Measurements from ENCODE around the gene LIPF.
"Not testable (repeated sequence)": the region's sequence is repeated elsewhere in the genome, so short reads cannot be mapped to it uniquely, and the experiment has no call there.

The LIPF gene

DNA sequence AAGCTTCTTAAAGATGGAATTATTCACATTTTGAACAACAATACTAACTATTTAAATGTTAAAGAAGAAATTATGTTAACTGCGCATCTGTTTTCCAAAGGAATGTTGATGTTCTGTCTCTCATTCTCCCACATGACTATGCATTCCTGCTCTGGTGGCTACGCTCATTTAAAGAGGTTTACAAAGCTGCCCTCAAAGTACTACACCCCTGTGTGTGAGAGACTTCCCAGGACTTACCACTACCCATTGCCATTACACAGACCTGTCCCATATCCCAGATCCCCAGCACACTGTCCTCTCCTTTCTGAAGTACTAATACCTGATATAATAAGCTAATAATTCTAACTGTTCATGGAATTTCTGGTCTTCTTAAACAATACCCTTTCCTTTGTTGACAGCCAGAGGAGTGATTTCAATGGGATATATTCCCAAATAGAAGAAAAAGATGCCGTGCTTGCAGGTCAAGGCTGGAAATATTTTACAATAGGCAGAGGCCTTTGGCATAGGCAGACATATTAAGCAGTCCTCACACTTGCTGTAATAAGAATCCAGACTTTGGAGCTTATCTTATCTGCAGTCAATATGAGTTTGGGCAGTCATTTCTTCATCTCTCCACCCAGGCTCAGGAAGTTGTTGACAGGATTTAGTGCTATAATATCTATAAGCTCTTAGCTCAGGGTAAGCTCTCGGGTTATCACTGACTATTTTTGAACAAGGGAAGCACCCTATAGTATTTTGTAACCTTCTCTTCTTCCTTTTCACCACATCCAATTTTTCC is 12.2 kb downstream of the LIPF start:
- no peak for DNase-seq (ENCODE audit: low spot score)

DNA sequence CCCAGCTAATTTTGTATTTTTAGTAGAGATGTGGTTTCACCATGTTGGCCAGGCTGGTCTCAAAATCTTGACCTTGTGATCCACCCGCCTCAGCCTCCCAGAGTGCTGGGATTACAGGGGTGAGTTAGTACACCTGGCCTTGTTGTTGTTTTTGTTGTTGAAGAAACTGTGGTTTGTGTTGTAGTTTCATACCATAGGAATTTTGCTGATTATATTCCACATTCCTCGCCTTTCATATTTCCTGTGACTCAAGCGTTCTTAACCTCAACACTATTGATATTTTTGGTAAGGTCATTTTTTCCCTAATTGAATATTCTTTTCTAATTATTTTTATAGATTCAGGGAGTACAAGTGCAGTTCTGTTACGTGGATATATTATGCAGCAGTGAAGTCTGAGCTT is 16.7 kb downstream of the LIPF start:
- DNase-seq (ENCODE audit: low spot score): no peak

DNA sequence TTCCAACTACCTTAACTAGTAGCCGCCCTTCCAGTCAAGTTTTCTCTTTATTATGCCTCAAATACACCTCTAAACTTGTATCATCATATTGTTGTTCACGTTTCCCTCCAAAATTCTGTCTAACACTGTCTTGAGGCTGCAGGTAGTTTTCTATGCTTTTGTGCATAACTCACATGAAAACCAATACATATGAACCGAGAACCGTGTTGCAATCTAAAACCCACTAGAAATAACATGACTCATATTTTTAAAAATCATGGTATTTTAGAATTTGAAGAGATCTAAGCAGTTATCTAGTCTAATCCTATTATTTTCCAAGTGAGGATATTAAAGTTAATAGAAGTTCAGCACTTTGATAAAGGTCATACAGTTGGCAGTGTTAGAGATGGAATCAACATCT is 18.2 kb downstream of the LIPF start:
- no peak for DNase-seq (ENCODE audit: low spot score)

DNA sequence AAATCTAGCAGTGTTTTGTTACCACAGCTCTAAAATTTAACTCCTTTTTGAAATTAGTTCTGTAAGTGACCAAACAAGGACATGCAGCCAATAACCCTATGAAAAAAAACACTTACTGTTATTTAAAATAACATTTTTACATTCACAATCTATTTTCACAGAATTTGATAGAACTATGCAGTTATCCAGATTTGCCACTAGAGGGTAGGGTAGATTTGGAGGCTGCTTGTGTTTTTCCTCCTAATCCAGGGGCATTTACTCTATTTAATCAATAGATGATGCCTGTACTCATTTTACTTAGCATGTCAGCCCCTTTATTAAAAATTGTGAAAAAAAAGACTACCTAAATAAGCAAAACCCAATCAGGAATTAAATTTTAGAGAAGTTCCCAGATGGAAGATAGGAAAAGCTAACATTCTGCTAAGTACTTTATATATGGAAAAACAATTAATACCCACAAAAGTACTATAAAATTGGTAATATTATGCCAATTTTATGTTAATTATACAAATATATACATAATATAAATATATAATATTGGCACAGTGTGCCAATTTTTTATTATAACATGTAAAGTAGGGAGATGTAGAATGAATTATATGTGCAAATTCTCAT is 23.7 kb downstream of the LIPF start:
- DNase-seq (ENCODE audit: low spot score): peak; percentile 42

DNA sequence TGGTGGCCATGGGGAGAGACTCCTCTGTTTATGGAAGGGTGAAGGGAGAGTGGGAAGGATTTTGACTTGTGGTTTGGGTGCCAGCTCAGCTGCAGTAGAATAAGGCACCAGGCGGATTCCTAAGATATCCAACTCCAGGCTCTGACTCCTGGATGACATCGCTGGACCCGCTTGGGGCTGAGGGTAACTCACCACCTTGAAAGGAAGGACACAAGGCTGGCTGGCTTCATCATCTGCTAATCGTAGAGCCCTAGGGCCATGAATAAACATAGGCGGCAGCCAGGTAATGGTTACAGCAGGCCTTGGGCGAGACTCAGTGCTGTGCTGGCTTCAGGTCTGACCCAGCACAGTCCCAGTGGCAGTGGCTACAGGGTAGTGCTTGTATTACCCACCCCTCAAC is 25.1 kb downstream of the LIPF start:
- DNase-seq (ENCODE audit: low spot score): no peak

DNA sequence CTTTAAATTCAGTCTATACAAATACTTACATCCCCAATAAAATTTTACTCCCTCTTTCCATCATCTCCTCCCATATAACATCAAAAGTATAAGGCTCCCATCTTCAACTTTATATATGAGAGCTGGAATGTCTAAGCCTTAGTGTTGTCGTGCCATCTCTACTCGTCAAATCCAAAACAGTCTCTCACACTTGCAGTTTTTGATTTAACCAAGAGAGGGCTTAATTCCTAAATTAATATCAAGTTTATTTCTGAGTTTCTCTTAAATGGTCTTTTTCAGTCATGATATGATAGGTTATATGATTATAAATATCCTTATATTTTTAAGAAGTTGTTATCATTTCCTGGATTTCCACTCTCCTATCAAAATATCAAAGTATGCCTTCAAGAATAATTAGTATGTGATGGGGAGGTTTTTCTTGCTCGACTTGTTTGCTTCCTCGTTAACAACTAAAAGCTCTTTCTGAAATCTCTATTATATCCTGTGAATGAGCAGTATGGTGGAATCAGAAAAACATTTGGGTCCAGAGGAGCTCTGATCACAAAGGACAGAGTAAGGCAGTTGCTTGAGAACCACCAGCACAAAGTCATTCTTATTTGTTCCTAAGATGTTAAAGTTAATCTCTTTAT is 29.3 kb downstream of the LIPF start:
- peak; percentile 17 for DNase-seq (ENCODE audit: low spot score)

DNA sequence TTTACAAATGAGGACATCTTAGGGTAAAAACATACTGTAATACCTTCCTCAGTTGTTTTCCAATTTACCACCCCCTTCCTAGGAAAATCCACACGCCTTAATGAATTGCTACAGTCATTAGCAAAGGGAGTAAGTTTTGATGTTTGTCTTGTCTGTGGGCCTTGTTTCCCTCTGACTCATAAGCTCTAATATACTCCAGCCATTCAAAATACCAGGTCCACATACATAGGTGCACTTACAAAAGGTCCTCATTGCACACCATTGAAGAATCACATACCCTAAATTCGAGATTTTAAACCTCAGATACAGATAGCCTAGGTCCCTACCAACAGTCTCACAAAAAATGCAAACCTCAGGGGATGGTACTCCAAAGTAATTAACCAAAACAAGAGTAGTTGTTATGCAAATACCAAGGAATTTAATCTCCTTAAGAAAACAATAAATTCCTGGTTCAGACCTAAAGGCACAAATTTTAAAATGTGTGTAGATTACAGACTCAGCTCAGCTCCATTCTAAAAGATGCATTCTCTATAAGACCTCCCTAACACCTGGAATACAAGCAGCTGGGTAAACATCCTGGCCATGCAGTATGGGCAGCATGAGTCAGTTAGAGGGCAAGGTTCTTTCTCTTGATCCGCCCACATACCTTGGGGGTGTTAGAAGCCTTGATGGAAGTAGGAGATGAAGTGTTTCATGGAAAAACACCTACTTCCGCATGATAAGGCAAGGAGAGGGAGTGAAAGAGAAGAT is 38.8 kb downstream of the LIPF start:
- no peak for DNase-seq (ENCODE audit: low spot score)

DNA sequence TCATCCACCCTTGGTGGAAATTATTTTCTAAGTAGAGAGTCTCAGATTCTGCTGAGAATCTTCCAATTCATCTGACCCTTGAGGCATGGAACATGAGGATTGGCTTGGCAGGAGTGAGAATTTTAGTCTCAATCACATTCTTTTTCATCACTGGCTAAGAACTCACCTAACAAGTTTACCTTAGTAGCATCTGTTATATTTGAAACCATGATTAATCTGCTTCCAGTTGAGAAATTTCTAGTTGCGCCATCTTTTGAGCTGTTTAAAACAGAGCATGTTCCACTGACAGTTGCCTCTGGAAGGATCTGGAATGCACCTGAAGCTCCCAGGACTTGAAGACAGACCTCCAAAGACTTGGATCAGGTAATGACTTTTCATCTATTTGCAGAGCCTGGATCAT is 41.7 kb downstream of the LIPF start, which contains the start of gene LIPK:
TSS of gene LIPK (plus strand) at position 292 of the 400 bp plus-strand sequence. CDS start 18,295 bp downstream, outside the sequence.
- no peak for DNase-seq (ENCODE audit: low spot score)

DNA sequence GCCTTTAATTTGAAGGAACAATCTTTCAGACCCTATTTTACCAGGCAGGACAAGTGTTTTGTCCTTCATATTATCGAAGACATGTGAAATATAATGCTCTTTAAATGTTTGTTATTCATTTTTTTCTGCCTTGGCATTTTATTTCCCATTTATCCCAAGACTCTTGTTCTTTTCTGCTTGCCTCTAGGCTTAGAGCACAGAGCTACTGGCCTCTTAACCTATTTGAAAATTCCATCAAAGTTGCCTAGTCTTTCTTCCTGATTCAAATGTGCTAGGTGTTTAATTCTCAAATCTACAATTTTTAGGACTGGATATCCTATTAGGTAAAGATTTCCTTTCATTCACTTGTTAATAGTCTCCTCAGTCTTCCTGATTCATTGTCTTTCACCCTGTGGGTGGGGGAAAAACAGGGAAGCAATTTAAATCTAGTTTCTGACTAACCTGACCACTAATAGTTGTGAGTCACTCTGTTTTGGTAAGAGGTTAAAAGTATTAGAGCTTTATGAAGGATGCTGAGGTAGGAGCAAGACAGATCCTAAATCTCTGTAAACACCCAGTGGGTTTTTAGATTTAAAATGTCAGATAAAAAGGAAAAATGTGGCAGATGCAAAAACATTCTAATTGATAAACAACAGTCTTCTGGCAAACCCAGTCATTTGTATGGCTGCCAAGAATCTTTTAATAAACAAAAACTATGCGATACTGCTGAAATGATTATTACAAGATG is 43.4 kb downstream of the LIPF start:
- DNase-seq (ENCODE audit: low spot score): peak; percentile 36

DNA sequence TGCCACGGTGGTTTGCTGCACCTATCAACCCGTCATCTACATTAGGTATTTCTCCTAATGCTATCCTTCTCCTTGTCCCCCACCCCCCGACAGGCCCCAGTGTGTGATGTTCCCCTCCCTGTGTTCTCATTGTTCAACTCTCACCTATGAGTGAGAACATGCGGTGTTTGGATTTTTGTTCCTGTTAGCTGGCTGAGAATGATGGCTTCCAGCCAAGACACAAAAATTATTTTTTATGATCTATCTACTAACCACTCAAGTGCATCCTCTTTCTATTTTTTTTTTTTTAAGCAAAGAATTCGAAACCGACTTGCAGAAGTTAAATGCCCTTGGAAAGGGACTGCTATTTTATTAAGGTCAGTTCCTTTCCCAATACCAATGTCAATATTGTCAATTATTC is 45.1 kb downstream of the LIPF start:
- DNase-seq (ENCODE audit: low spot score): not testable (repeated sequence)

DNA sequence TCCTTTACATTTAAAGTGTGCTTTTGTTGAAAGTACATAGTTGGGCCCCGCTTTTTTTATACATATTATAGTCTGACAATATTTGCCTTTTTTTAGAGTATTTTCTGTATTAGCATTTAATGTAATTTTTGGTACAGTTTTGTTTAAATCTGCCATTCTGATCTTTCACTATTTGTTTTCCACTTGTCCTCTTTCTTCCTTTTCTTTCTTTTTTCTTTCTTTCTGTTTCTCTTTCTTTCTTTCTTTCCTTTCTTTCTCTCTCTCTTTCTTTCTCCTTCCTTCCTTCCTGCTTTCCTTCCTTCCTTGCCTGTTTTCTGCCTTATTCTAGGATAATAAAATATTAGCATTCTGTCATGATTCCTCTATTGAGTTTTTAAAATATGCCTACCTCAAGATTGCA is 51.3 kb downstream of the LIPF start:
- DNase-seq (ENCODE audit: low spot score): no peak

DNA sequence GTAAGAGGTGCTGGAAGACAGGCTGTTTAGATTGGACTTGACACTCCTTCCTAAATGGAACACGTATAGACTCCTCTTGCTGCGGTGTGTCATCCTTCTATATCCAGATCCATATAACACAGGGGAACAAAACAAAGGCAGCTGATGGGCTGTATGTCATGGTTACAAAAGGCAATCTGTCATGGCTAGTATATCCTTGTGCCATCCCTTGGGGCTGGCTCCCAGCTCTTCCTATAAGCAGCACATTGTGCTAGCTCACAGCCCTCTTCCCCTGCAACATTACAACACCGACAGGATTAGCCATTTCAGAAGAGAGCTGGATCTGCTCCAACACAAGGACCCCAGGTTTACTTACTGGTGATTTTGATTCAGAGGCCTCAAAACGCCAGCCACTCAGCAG is 57.1 kb downstream of the LIPF start:
- no peak for DNase-seq (ENCODE audit: low spot score)

DNA sequence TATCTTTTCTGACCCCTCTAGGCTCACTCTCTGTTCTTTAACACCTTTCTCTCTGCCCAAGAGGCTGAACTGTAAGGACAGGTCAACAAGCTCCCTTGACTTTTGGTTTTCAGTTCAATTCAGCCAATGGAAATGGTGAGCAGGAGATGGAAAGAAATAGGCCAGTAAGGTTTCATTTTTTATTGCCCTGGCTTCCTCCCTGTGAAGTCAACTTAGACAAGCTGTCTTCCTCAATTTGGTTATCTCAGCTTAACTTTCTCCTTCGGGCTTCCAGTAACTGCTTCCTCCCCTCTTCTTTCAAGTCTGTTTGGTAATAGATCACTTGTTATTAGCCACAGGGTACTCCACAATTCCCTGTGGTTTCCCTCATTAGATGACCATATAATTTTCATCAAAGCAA is 61.6 kb downstream of the LIPF start:
- no peak for DNase-seq (ENCODE audit: low spot score)

DNA sequence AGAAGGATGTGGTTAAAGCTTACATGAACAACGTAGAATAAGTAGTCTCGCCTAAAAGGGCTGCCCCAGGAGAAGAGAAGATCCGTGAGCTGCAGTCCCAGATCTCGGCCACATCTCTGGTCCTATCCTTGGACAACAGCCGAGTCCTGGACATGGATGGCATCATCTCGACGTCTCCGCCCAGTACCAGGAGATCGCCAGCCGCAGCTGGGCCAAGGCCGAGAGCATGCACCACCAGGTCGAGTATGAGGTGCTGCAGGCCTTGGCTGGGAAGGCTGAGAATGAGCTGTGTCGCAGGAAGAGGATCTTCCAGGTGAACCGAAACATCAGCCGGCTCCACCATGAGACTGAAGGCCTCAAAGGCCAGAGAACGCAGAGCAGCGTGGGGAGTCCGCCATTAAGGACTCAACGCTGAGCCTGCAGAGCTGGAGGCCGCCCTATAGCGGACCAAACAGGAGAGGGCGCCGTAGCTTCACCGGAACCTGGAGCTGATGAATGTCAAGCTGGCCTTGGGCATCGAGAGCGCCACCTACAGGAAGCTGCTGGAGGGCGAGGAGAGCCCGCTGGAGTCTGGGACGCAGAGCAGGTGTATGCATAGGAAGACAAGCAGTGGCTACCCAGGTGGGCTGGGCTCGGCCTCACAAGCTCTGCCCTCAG is 64.0 kb downstream of the LIPF start:
- DNase-seq (ENCODE audit: low spot score): peak; percentile 11
